CD14-positive monocyte (primary cell): ENCODE data around the gene ACP7. TPM values are rescaled to one million over a fixed set of nuclear protein-coding genes. Genes with fewer than 3 reads are reported as not detected.

Source experiments
- DNase-seq, 3 donors: peaks; one replicate each; pipeline ENCODE4 v3.0.0-alpha.2; 2011 to 2022
- H2AFZ ChIP-seq: 2 replicates; pipeline ENCODE4 v1.6.0; 2012; ENCODE audit warnings: mild to moderate bottlenecking, low read depth, low read length, inconsistent platforms; ENCODE audit not compliant: insufficient read depth, poor library complexity, severe bottlenecking
- H3K27ac ChIP-seq, 2 donors: 1 replicate in 1 of 2; 2 replicates in 1 of 2; pipeline ENCODE4 v1.5.1; 2012 to 2013; ENCODE audit warnings: low read length in 2 of 2, control low read depth in 1 of 2, inconsistent platforms in 1 of 2, low read depth in 1 of 2, mild to moderate bottlenecking in 1 of 2
- H3K27me3 ChIP-seq, 2 donors: one replicate each; pipeline versions ENCODE4 v1.6.0 to v1.6.1; 2011 to 2013; ENCODE audit warnings: low read length in 2 of 2; ENCODE audit not compliant: control insufficient read depth in 2 of 2, insufficient read depth in 2 of 2
- H3K36me3 ChIP-seq, 2 donors: replicated peaks in 1 of 2; 1 replicate in 1 of 2; 2 replicates in 1 of 2; pipeline versions ENCODE4 v1.5.1 to v1.6.1; 2012 to 2013; ENCODE audit warnings: low read length in 2 of 2, control low read depth in 1 of 2, inconsistent platforms in 1 of 2, mild to moderate bottlenecking in 1 of 2; ENCODE audit not compliant: insufficient read depth in 2 of 2, control insufficient read depth in 1 of 2
- H3K4me1 ChIP-seq, 2 donors: 1 replicate in 1 of 2; 2 replicates in 1 of 2; pipeline versions ENCODE4 v1.5.1 to v1.6.1; 2012 to 2013; ENCODE audit warnings: low read length in 2 of 2, control low read depth in 1 of 2, inconsistent platforms in 1 of 2, mild to moderate bottlenecking in 1 of 2, moderate library complexity in 1 of 2; ENCODE audit not compliant: insufficient read depth in 2 of 2, control insufficient read depth in 1 of 2
- H3K4me2 ChIP-seq: replicated peaks from 2 replicates; pipeline ENCODE3; 2012; ENCODE audit warnings: low read length, moderate library complexity, mild to moderate bottlenecking; ENCODE audit not compliant: poor library complexity, severe bottlenecking; ENCODE audit errors: extremely low read depth
- H3K4me3 ChIP-seq, 3 experiments: fragments of 200-600 bp in 1 of 3; sonication (generic) in 1 of 3; replicated peaks in 1 of 3; 1 replicate in 2 of 3; 2 replicates in 1 of 3; pipeline ENCODE4 v1.5.1; 2011 to 2013; ENCODE audit warnings: low read length in 3 of 3, mild to moderate bottlenecking in 3 of 3, control low read depth in 2 of 3, low read depth in 2 of 3, inconsistent platforms in 1 of 3, moderate library complexity in 1 of 3
- H3K79me2 ChIP-seq: 2 replicates; pipeline ENCODE4 v1.6.0; 2012; ENCODE audit warnings: mild to moderate bottlenecking, control low read depth, inconsistent platforms, low read length, moderate library complexity; ENCODE audit not compliant: insufficient read depth
- H3K9ac ChIP-seq: 2 replicates; pipeline ENCODE4 v1.6.0; 2017; ENCODE audit warnings: low read length, mild to moderate bottlenecking; ENCODE audit not compliant: insufficient read depth, poor library complexity, severe bottlenecking
- H3K9me3 ChIP-seq, 2 donors: replicated peaks in 1 of 2; 1 replicate in 1 of 2; 2 replicates in 1 of 2; pipeline versions ENCODE4 v1.5.1 to v1.6.1; 2012 to 2013; ENCODE audit warnings: low read length in 2 of 2, control low read depth in 1 of 2; ENCODE audit not compliant: control insufficient read depth in 1 of 2, insufficient read depth in 1 of 2
- H4K20me1 ChIP-seq: 2 replicates; pipeline ENCODE4 v1.6.0; 2012; ENCODE audit warnings: mild to moderate bottlenecking, low read length, control low read depth, moderate library complexity; ENCODE audit not compliant: insufficient read depth
- H3K27ac Mint-ChIP-seq, 7 donors: one replicate each; pipeline ENCODE4 v1.8.0; 2020; ENCODE audit warnings: mild to moderate bottlenecking in 7 of 7, mixed read lengths in 7 of 7, moderate library complexity in 6 of 7, inconsistent platforms in 2 of 7
- H3K27me3 Mint-ChIP-seq, 3 donors: one replicate each; pipeline ENCODE4 v1.8.0; 2021 to 2022; ENCODE audit warnings: low read depth in 3 of 3, mild to moderate bottlenecking in 3 of 3, mixed read lengths in 3 of 3, moderate library complexity in 3 of 3, inconsistent platforms in 1 of 3
- H3K36me3 Mint-ChIP-seq, 2 donors: one replicate each; pipeline ENCODE4 v1.8.0; 2020; ENCODE audit warnings: mixed read lengths in 2 of 2, inconsistent platforms in 1 of 2, mild to moderate bottlenecking in 1 of 2
- H3K4me1 Mint-ChIP-seq: one replicate; pipeline ENCODE4 v1.8.0; 2020; ENCODE audit warnings: mild to moderate bottlenecking, mixed read lengths
- H3K4me3 Mint-ChIP-seq, 2 donors: one replicate each; pipeline ENCODE4 v1.8.0; 2020; ENCODE audit warnings: mild to moderate bottlenecking in 2 of 2, mixed read lengths in 2 of 2, moderate library complexity in 1 of 2
- H3K9me3 Mint-ChIP-seq, 7 donors: one replicate each; pipeline ENCODE4 v1.8.0; 2020 to 2022; ENCODE audit warnings: mixed read lengths in 7 of 7, mild to moderate bottlenecking in 6 of 7, moderate library complexity in 6 of 7, inconsistent platforms in 2 of 7
- CTCF ChIP-seq: fragments of 200-600 bp; IDR thresholded peaks from one replicate; pipeline ENCODE4 v1.8.0; 2022; ENCODE audit warnings: antibody characterized with exemption, mild to moderate bottlenecking
- WGBS: methylation state at CpG from one replicate; pipeline ENCODE4 v1.1.5; 2013; ENCODE audit warnings: missing lambda C conversion rate; ENCODE audit not compliant: insufficient coverage; 5-methylcytosine and 5-hydroxymethylcytosine counted together
- intact Hi-C, 2 donors: fragments of 100-400 bp; cut with micrococcal nuclease; formaldehyde crosslinking; loops; one replicate each; pipeline versions ENCODE4 v1.15.0 to v1.15.1; 2023
- polyA plus RNA-seq, 3 donors: library from polyadenylated mRNA; depleted of rRNA in 1 of 3; unstranded in 2 of 3; stranded (reverse) in 1 of 3; fragments of 300-500 nt in 2 of 3; fragments of >200 nt in 1 of 3; fragmentation: Illumina TruSeq in 2 of 3; gene quantifications; 1 replicate in 2 of 3; 2 replicates in 1 of 3; pipeline ENCODE4 v1.2.3, GENCODE V29; 2012 to 2021

ACP7 gene
- polyA plus RNA-seq, 3 donors, result not detected

- no peak overlapping the region for H3K9ac ChIP-seq
- H3K9me3 ChIP-seq, result no peaks in the 10 kb centered on the region
- WGBS, result 100% methylated on average over 1 of the region's 2 CpGs
- intact Hi-C loops, result no loop called here
- no peak overlapping the region for H3K4me2 ChIP-seq
- no peaks in the 10 kb centered on the region for H3K4me1 ChIP-seq
- H3K79me2 ChIP-seq, result no peaks in the 10 kb centered on the region
- no peaks in the 10 kb centered on the region for H3K36me3 ChIP-seq
- Mint-ChIP-seq H3K27ac (no peak overlapping the region), H3K4me3 (no peak overlapping the region), H3K27me3 (peaks cover 3 to 9% (median 7%) of the 10 kb centered on the region in 3 donors), H3K4me1 (no peaks in the 10 kb centered on the region), H3K9me3 (peaks cover 0 to 14% (median 1%) of the 10 kb centered on the region in 7 donors), H3K36me3 (no peaks in the 10 kb centered on the region)
- no peak for TF ChIP-seq CTCF
- no peaks in the 10 kb centered on the region for H4K20me1 ChIP-seq
- no peak overlapping the region for H3K4me3 ChIP-seq
- no peak overlapping the region for H2AFZ ChIP-seq
- no peak overlapping the region for H3K27ac ChIP-seq
- no peak for DNase-seq
- no peaks in the 10 kb centered on the region for H3K27me3 ChIP-seq
These were observed 30.1 kb upstream of the ACP7 start for GRCh38 chr19:39054091-39054470.

GRCh38 chr19:39057615-39058014, 26.6 kb upstream of the ACP7 start:
- no peak for TF ChIP-seq CTCF
- no peak overlapping the region for H3K4me3 Mint-ChIP-seq
- Histone ChIP-seq H3K79me2 (no peaks in the 10 kb centered on the region), H3K27me3 (no peaks in the 10 kb centered on the region), H3K36me3 (no peaks in the 10 kb centered on the region), H4K20me1 (no peaks in the 10 kb centered on the region), H3K9me3 (no peaks in the 10 kb centered on the region), H3K9ac (no peak overlapping the region), H3K4me2 (no peak overlapping the region), H3K27ac (no peak overlapping the region), H3K4me1 (no peaks in the 10 kb centered on the region), H3K4me3 (no peak overlapping the region), H2AFZ (no peak overlapping the region)
- intact Hi-C loops, result no loop called here
- H3K4me1 Mint-ChIP-seq, result no peaks in the 10 kb centered on the region
- H3K27ac Mint-ChIP-seq, result no peak overlapping the region
- WGBS, result 75% methylated on average over 3 of the region's 3 CpGs
- DNase-seq, result no peak
- H3K27me3 Mint-ChIP-seq, result peaks cover 0 to 8% (median 6%) of the 10 kb centered on the region in 3 donors
- peaks cover 0 to 11% (median 0%) of the 10 kb centered on the region in 7 donors for H3K9me3 Mint-ChIP-seq
- H3K36me3 Mint-ChIP-seq, result no peaks in the 10 kb centered on the region
